ENCODE results near the gene GRB10.
A peak's percentile ranks its signal among the peaks of the same experiment; 100 is the strongest.

The GRB10 gene

DNA sequence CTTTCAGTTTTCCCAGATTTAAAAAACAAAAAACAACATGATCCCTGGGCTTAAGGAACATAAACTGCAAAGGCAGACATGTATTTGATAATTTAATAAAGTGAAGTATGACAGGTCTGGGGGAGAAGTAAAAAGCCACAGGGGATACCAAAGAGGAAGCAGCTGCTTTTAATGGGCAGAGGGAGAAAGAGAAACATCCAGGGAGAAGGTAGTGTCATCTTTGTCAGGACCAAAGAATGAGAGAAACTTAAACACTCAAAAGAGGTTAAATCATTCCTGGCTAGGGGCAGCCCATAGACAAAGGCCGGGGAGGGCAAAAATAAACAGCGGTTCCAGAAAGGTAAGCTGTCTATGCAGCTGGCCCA is 94.5 kb downstream of the GRB10 start:
- DNase-seq (ENCODE audit: low spot score): no peak

- no peak for DNase-seq (ENCODE audit: low spot score)
These were observed 95.0 kb downstream of the GRB10 start for GRCh38 chr7:50687575-50688225.

DNA sequence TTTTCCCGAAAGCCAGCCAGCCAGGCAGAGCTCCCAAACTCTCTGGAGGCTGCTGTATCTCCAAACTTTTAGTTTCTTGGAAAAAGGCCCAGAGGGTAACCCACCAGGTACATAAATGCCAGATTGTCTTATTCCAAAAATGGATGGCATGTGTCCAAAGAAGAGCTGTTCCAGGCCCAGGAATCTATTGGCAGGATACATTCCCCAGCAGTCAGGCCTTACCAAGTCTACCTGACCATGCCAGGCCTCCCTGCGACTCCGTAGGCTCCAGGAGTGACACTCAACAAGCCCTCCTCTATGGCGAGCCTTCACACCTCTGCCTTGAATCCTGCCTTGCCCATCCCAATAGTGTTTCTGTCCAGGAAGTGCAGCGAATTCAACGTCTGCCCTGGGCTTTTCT is 95.6 kb downstream of the GRB10 start:
- DNase-seq (ENCODE audit: low spot score): no peak

- no peak for DNase-seq (ENCODE audit: low spot score)
These were observed 97.3 kb downstream of the GRB10 start for GRCh38 chr7:50685135-50686065.

DNA sequence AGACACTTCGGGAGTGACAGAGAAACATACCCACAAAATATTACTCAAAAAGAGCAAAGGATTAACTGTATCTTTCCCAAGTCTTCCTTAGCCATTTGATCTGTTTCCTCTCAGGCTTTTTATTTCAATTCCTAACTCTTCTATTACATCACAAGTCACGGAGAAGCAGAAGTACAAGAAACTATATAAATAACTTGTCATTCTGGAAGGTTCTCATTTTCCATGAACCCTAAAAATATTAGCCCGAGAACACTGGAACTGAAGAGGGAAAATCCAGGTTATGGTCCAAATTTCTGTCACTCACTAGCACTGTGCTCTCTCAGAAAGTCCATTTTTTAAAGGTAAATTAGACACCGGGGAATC is 98.0 kb downstream of the GRB10 start:
- no peak for DNase-seq (ENCODE audit: low spot score)

GRCh38 chr7:50684011-50684712 is 98.5 kb downstream of the GRB10 start:
- no peak for DNase-seq (ENCODE audit: low spot score)

GRCh38 chr7:50682573-50682972 is 100.1 kb downstream of the GRB10 start:
- no peak for DNase-seq (ENCODE audit: low spot score)

- no peak for DNase-seq (ENCODE audit: low spot score)
These were observed 100.6 kb downstream of the GRB10 start for GRCh38 chr7:50682079-50682478.

DNA sequence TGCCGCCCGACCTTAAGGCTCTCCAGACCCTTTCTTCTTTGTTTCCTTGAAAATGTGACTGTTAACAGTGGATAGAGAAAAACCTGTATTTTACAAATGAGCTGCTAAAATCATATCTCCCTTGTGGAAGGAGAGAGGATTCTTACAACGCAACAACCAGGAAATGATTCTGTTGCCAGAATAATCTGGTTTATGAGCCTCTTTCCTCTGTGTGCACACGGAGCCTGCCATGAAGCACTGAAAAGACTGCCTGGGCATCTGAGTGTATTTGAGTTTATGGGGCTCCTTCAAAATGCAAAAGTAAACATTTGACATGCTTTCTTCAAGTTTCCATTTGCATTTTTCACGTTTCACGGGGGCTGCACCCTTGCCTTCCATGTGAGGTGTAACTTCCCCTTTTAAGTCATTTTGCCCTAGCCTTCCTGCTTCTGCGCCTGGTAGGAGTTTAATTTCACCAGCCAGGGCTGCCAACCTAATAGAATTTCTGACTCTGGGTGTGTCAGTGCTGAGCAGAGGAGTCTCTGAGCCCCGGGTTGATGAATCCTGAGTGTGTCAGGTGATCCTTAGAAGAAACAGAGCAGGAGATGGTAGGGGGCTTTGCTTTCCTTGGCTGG is 101.2 kb downstream of the GRB10 start:
- DNase-seq (ENCODE audit: low spot score): no peak

DNA sequence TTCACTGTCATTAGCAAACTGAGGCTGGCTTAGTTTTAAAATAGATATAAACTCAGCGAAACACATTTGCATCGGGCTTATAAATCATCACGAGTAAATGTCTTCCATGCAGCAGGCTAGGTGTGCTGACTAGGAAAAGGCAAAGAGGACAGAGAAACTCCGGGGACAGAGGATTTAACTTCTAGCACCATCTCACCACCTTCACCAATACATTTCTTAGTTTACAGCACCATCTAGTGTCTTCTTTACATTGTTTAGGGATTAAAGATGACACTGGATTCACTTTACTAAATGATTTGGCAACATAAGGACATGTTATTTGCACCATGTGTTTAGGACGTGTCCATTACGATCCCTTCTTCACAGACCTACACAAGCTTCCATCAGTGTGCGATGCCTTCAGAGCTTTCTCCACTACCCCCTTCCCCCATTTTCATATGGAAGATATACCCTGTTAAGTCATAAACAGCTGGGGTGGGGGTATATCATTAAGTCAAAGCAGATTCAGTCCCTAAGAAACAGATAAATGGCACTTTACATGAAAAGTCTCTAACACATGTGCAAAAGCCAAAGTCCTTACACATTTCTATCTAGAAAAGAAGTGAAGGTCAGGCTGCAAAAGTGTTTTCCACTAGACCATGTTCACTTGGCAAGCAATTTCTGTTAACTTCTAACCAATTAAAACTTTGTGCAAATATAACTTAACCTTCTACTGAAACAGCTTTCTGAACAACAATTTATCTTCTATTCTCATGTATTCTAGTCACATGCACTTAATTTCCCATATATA is 103.3 kb downstream of the GRB10 start:
- peak; percentile 24 for DNase-seq (ENCODE audit: low spot score)

GRCh38 chr7:50678586-50678985 is 104.1 kb downstream of the GRB10 start:
- DNase-seq (ENCODE audit: low spot score): no peak

DNA sequence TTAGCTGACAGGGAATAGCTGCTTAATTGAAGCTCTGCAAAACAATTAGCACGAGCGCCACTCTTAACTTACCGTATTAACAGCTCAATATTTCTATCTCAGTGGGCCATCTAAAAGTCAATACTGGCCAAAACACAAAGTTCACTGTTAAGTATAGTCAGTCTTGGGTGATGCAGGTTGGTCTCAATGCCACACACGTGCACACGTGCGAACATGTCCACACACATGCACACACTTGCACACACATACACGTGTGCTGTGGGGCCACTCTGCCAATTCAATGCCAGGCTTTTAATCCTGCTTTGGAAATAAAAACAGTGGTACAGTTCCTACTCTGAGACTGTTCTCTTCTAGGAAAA is 105.1 kb downstream of the GRB10 start:
- no peak for DNase-seq (ENCODE audit: low spot score)

GRCh38 chr7:50676740-50677637 is 105.7 kb downstream of the GRB10 start:
- no peak for DNase-seq (ENCODE audit: low spot score)

- no peak for DNase-seq (ENCODE audit: low spot score)
These were observed 106.6 kb downstream of the GRB10 start for GRCh38 chr7:50676079-50676478.

DNA sequence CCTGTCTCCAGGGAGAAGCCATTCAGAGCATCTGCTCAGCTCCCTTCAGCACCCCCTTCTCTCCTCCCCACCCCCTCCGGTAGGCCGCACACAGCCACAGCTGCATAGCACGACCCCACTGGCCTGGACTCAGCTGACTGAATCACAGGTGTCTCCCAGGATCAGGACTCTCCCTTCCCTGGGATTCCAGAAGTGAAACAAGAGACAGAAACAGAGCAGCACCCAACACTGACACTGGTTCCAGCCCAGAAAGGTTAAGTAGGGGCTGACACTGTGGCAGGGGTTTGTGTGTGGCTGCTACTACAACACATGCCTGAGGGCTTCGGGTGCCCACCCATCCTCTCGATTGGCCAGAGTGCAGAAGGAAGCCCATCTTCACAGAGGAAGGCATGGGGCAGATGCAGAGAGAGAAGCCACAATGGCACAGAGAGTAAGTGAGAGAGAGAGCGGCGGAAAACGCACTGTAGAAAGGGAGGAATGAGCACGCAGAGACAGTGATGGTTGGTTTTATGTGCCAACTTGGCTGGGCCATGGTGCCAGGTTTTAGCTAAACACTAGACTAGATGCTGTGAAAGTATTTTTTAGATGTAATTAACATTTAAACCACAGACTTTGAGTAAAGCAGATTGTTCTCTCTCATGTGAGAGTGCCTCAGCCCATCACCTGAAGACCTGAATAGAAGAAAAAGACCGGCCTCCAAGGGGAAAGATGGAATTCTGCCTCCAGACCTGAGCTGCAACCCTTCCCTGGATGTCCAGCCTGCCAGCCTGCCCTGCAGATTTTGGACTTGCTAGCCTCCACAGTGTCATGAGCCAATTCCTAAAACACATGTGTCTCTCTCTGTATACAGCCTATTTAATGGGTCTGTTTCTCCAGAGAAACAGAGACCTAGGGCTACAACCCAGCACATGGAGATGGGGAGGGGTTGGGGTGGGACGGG is 107.5 kb downstream of the GRB10 start:
- DNase-seq (ENCODE audit: low spot score): no peak

GRCh38 chr7:50674299-50674698 is 108.4 kb downstream of the GRB10 start:
- DNase-seq (ENCODE audit: low spot score): no peak

- DNase-seq (ENCODE audit: low spot score): no peak
These were observed 109.6 kb downstream of the GRB10 start for GRCh38 chr7:50673096-50673495.

DNA sequence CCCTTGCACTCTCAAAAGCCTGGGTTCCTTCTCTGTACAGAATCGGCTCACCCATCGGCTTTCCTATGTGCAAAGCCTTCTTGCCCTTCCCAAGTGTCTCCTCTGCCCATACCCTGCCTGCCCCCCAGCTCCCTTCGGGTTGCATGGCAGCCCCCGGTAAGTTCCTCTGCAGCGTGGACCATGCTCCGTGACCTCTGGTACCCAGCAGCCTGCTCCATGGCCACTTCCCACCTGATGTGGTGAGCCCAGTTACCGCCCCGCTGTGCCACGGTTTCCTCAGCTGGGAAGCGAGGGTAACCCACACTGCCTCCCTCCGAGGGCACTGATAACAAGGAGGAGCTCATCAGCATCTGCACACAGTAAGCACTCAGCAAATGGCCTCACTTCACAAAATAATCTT is 110.7 kb downstream of the GRB10 start:
- DNase-seq (ENCODE audit: low spot score): no peak

GRCh38 chr7:50671386-50671785 is 111.3 kb downstream of the GRB10 start:
- DNase-seq (ENCODE audit: low spot score): no peak

DNA sequence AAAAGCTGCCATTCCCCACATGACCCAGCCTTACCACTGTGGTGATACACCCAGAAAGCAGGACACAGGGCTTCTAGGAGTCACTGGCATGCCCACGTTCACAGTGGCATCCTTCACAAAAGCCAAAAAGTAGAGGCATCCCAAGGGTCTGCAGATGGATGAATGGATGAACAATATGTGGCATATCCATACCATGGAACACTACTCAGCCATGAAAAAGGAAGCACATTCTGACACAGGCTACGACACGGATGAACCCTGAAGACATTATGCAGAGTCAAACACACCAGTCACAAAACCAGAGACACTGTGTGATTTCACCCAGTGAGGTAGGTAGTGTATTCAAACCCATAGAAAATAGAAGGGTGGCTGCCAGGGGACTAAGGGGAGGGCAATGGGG is 112.8 kb downstream of the GRB10 start:
- DNase-seq (ENCODE audit: low spot score): no peak

Data from HuH-7.5 (cell line).